Karpas-422 (cell line): ENCODE data around the gene OTOF. TPM values are rescaled to one million over a fixed set of nuclear protein-coding genes. Genes with fewer than 3 reads are reported as not detected.

Experiments used
- DNase-seq: peaks from one replicate; pipeline ENCODE4 v3.0.0-alpha.2; 2015
- H2AFZ ChIP-seq: fragments of 200-600 bp; sonication (generic); 2 replicates; pipeline ENCODE4 v1.6.1; 2014; ENCODE audit warnings: antibody characterized with exemption, low read length, mixed read lengths
- H3K27ac ChIP-seq: fragments of 200-600 bp; sonication (generic); 2 replicates; pipeline ENCODE4 v1.5.1; 2014; ENCODE audit warnings: mild to moderate bottlenecking, low read length, moderate library complexity
- H3K27me3 ChIP-seq: fragments of 200-600 bp; sonication (generic); 2 replicates; pipeline ENCODE4 v1.6.1; 2014; ENCODE audit warnings: low read length, mixed read lengths
- H3K36me3 ChIP-seq: fragments of 200-600 bp; sonication (generic); 2 replicates; pipeline ENCODE4 v1.6.1; 2014; ENCODE audit warnings: low read length, mixed read lengths; ENCODE audit not compliant: insufficient read depth
- H3K4me1 ChIP-seq: fragments of 200-600 bp; sonication (generic); 2 replicates; pipeline ENCODE4 v1.6.1; 2014; ENCODE audit warnings: mild to moderate bottlenecking, low read length, mixed read lengths
- H3K4me2 ChIP-seq: fragments of 200-600 bp; sonication (generic); 2 replicates; pipeline ENCODE4 v1.6.1; 2014; ENCODE audit warnings: low read length, low read depth, mild to moderate bottlenecking; ENCODE audit not compliant: poor library complexity, severe bottlenecking
- H3K4me3 ChIP-seq: fragments of 200-600 bp; sonication (generic); 2 replicates; pipeline ENCODE4 v1.5.1; 2014; ENCODE audit warnings: mild to moderate bottlenecking, antibody characterized with exemption, low read length, mixed read lengths
- H3K79me2 ChIP-seq: fragments of 200-600 bp; sonication (generic); 2 replicates; pipeline ENCODE4 v1.6.1; 2014; ENCODE audit warnings: mild to moderate bottlenecking, low read length, mixed read lengths
- H3K9ac ChIP-seq: fragments of 200-600 bp; sonication (generic); 2 replicates; pipeline ENCODE4 v1.6.0; 2014; ENCODE audit warnings: low read length
- H3K9me2 ChIP-seq: fragments of 200-600 bp; sonication (generic), shearing (Covaris generic); replicated peaks from 2 replicates; pipeline ENCODE4 v1.6.0; 2014; ENCODE audit warnings: mild to moderate bottlenecking, low read length, moderate library complexity; ENCODE audit not compliant: insufficient read depth
- H3K9me3 ChIP-seq: fragments of 300-700, 200-600 bp; sonication (generic); 2 replicates; pipeline ENCODE4 v1.6.1; 2014; ENCODE audit warnings: low read length, mixed read lengths
- H4K20me1 ChIP-seq: fragments of 200-600 bp; sonication (generic); 2 replicates; pipeline ENCODE4 v1.6.1; 2014; ENCODE audit warnings: mild to moderate bottlenecking, antibody characterized with exemption, low read length, low read depth; ENCODE audit not compliant: insufficient read depth
- total RNA-seq: library from RNA; depleted of rRNA; stranded (reverse); fragments of >200 nt; shearing (Covaris generic); gene quantifications from 2 replicates; pipeline ENCODE4 v1.2.3, GENCODE V29; 2014; ENCODE audit warnings: low replicate concordance

OTOF gene
- total RNA-seq, 1 experiment from 2014 or later, result 0.07 TPM

DNA sequence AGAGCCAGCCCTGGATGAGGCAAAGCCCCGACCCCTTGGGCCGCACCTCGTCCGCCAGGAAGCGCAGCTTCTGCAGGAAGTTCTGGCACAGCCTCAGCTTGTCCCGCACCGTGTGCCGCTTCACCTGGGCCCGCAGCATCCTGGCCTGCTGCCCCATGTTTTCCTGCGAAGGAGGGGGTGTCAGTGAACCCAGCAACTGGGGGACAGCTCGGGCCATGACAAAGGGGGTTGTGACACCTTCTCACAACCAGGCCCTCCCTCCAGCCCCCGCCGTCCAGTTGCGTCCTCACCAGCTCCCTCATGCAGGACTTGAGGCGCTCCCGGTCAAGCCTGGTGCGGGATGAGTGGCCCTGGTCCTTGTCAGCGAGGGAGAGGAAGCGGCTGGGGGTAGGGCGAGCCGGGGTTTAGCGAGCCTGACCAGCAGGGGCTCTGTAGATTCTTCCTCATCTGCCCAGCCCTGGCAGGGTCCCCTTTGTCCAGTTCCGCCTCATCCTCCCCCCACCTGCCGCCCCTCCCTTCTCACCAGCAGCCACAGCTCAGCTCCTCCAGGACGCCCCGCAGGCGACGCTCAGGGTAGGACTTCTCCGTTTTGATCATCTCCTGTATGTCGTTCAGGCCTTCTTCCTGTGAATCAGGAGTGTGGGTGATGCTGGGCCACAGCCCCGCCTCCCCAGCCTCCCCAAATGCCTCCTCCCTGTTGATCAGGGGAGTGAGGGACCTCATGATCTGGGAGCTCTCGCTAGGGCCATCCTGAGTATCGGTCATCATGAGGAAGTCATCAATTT, 606 bp downstream of the OTOF start:
- no peak overlapping the region for H3K4me2 ChIP-seq
- no peaks in the 10 kb centered on the region for H4K20me1 ChIP-seq
- no peak overlapping the region for H2AFZ ChIP-seq
- no peaks in the 10 kb centered on the region for H3K79me2 ChIP-seq
- H3K9ac ChIP-seq, result no peak overlapping the region
- H3K9me2 ChIP-seq, result no peaks in the 10 kb centered on the region
- no peaks in the 10 kb centered on the region for H3K27me3 ChIP-seq
- no peak for DNase-seq
- no peaks in the 10 kb centered on the region for H3K36me3 ChIP-seq
- H3K9me3 ChIP-seq, result no peaks in the 10 kb centered on the region
- no peak overlapping the region for H3K4me3 ChIP-seq
- H3K27ac ChIP-seq, result no peak overlapping the region
- H3K4me1 ChIP-seq, result no peaks in the 10 kb centered on the region

- Histone ChIP-seq H3K4me1 (no peaks in the 10 kb centered on the region), H3K36me3 (no peaks in the 10 kb centered on the region), H4K20me1 (no peaks in the 10 kb centered on the region), H2AFZ (no peak overlapping the region), H3K27me3 (no peaks in the 10 kb centered on the region), H3K4me2 (no peak overlapping the region), H3K9me2 (no peaks in the 10 kb centered on the region), H3K79me2 (no peaks in the 10 kb centered on the region), H3K9me3 (no peaks in the 10 kb centered on the region), H3K9ac (no peak overlapping the region), H3K27ac (no peak overlapping the region), H3K4me3 (no peak overlapping the region)
- no peak for DNase-seq
Observed at GRCh38 chr2:26475832-26476501, 2.0 kb downstream of the OTOF start.

DNA sequence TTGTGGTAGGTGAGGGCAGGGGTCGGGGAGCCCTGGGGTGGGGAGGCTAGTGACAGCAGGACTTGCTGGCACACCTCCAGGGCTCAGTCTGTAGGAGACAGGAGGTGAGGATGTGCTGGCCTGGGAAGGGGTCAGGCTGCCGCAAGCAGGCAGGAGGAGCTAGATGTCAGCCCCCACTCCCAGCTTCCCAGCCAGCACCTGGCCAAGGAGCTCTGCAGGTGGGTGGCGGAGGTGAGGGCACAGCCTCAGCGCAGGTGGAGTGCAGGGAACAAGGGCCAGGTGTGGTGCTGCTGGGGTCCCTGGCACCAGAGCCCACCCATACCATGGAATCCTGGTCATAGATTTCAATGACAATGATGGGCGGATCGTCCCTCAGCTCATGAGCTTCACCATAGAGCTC, 2.9 kb downstream of the OTOF start:
- no peaks in the 10 kb centered on the region for H3K4me1 ChIP-seq

GRCh38 chr2:26474261-26474785, 3.6 kb downstream of the OTOF start:
- H3K4me2 ChIP-seq, result no peak overlapping the region
- no peaks in the 10 kb centered on the region for H3K4me1 ChIP-seq
- no peak overlapping the region for H3K27ac ChIP-seq
- H3K9me2 ChIP-seq, result no peaks in the 10 kb centered on the region
- no peaks in the 10 kb centered on the region for H3K27me3 ChIP-seq
- no peaks in the 10 kb centered on the region for H4K20me1 ChIP-seq
- no peak overlapping the region for H2AFZ ChIP-seq
- no peaks in the 10 kb centered on the region for H3K36me3 ChIP-seq
- H3K4me3 ChIP-seq, result no peak overlapping the region
- peaks cover 5% of the 10 kb centered on the region for H3K9me3 ChIP-seq
- no peaks in the 10 kb centered on the region for H3K79me2 ChIP-seq
- no peak for DNase-seq
- H3K9ac ChIP-seq, result no peak overlapping the region

More for the DNA sequence above, 2.9 kb downstream of the OTOF start:
- Histone ChIP-seq H3K4me2 (no peak overlapping the region), H3K9me2 (no peaks in the 10 kb centered on the region), H3K27me3 (no peaks in the 10 kb centered on the region), H3K79me2 (no peaks in the 10 kb centered on the region), H3K9ac (no peak overlapping the region), H3K4me3 (no peak overlapping the region), H4K20me1 (no peaks in the 10 kb centered on the region), H2AFZ (no peak overlapping the region), H3K36me3 (no peaks in the 10 kb centered on the region), H3K27ac (no peak overlapping the region), H3K9me3 (no peaks in the 10 kb centered on the region)
- no peak for DNase-seq

GRCh38 chr2:26473796-26474195, 4.1 kb downstream of the OTOF start:
- Histone ChIP-seq H3K4me2 (no peak overlapping the region), H3K36me3 (no peaks in the 10 kb centered on the region), H3K9me3 (peaks cover 6% of the 10 kb centered on the region), H3K27ac (no peak overlapping the region), H2AFZ (no peak overlapping the region), H4K20me1 (no peaks in the 10 kb centered on the region), H3K4me3 (no peak overlapping the region), H3K4me1 (no peaks in the 10 kb centered on the region), H3K9me2 (no peaks in the 10 kb centered on the region), H3K9ac (no peak overlapping the region), H3K27me3 (no peaks in the 10 kb centered on the region), H3K79me2 (no peaks in the 10 kb centered on the region)
- DNase-seq, result no peak

DNA sequence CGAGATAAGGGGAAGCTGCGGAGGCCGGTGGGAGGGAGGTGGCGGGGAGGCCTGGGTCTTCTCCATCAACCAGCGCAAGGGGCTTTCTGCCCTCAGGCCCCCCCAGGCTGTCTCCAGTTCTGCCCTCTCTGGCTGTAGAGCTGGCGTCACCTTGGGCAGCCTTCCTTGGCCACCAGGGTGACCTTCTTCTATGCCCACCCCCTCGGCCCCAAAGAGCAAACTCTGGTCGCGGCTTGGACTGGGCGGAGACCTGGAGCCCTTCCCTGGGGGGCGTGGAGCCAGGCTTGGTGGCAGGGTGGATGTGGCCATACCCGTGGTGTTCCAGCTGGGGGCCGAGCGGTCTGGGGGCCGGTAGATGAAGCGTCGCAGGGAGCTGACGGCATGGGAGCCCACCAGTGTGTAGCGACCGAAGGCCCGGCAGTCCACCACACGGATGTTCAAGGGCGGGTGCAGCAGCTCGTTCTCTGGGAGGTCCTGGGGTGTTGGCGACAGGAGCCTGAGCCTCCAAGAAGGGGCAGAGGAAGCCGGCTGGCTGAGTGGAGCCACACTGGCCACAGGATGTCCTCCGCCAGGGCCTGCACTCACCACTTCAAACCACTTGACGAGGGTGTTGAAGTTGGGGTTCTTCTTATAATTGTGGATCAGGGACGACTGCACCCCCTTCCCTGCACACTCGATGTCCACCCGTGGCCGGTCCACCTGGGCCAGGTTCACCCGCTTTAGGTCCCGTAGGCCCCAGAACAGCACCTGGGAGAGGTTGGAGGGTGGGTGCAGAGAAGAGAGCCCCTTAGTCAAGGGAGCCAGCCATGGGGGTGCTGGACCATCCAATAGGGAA, 4.9 kb downstream of the OTOF start:
- Histone ChIP-seq H3K9ac (no peak overlapping the region), H3K9me2 (no peaks in the 10 kb centered on the region), H3K4me3 (no peak overlapping the region), H3K4me2 (no peak overlapping the region), H2AFZ (no peak overlapping the region), H3K27me3 (no peaks in the 10 kb centered on the region), H3K27ac (no peak overlapping the region), H4K20me1 (no peaks in the 10 kb centered on the region), H3K4me1 (no peaks in the 10 kb centered on the region), H3K79me2 (no peaks in the 10 kb centered on the region), H3K9me3 (peaks cover 6% of the 10 kb centered on the region), H3K36me3 (no peaks in the 10 kb centered on the region)
- DNase-seq, result no peak

DNA sequence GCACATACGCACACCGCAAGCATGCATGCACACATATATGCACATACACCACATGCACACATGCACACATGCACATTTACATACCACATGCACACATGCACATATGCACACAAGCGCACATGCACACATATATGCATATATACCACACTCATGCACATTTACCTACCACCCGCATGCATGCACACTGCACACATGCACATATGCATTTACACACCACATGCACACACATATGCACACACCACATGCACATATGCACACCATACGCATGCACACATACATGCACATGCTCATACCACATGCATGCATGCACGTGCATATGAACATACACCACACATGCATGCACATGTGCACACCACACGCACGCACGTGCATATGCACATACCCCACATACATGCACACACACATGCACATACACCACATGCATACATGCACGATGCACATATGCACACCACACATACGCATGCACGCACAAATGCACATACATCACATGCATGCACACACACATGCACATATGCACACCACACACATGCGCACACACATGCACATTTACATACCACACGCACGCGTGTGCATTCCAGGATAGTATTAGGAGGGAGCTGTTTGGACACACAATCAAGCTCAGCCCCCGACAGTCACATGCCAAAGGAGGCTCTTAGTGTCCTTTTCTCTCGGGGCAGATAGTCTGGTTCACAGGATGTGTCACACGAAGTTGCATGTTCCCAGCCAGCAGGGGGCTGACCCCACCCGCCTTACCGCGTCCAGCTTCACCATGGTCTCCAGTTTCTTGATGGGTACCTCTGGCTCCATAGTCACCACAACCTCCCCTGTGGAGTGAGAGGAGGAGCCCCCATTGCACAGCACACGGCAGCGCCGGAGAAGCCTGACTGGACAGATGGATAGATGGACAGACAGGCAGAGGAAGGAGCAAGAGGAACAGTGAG, 5.9 kb downstream of the OTOF start:
- DNase-seq, result no peak

More for the DNA sequence above, 5.9 kb downstream of the OTOF start:
- Histone ChIP-seq H3K4me1 (no peaks in the 10 kb centered on the region), H3K36me3 (no peaks in the 10 kb centered on the region), H3K9me2 (no peaks in the 10 kb centered on the region), H3K4me3 (no peak overlapping the region), H3K4me2 (no peak overlapping the region), H2AFZ (no peak overlapping the region), H3K9ac (no peak overlapping the region), H3K9me3 (peaks cover 6% of the 10 kb centered on the region), H3K79me2 (no peaks in the 10 kb centered on the region), H4K20me1 (no peaks in the 10 kb centered on the region), H3K27me3 (no peaks in the 10 kb centered on the region), H3K27ac (no peak overlapping the region)
